SK-N-MC (cell line): ENCODE measurements around the gene PCDHA7.
"Not testable (repeated sequence)": the region's sequence is repeated elsewhere in the genome, so short reads cannot be mapped to it uniquely, and the experiment has no call there.

Experiments
- DNase-seq: peaks from one replicate; pipeline ENCODE4 v3.0.0-alpha.2; 2011; ENCODE audit warnings: low read depth, low spot score
- H3K27ac ChIP-seq: fragments of 200-600 bp; sonication (generic); 2 replicates; pipeline ENCODE4 v1.5.1; 2016; ENCODE audit warnings: mixed run types
- H3K36me3 ChIP-seq: fragments of 200-600 bp; sonication (generic); 2 replicates; pipeline ENCODE4 v1.6.1; 2017; ENCODE audit warnings: antibody characterized with exemption, low read length, mixed read lengths; ENCODE audit not compliant: insufficient read depth
- H3K4me3 ChIP-seq: fragments of 200-600 bp; sonication (generic); 2 replicates; pipeline ENCODE4 v1.5.1; 2016
- H3K9ac ChIP-seq: fragments of 200-600 bp; sonication (generic); 2 replicates; pipeline ENCODE4 v1.8.0; 2017; ENCODE audit warnings: mixed run types, mixed read lengths; ENCODE audit not compliant: insufficient read length
- H3K9me3 ChIP-seq: fragments of 200-600 bp; sonication (generic); 2 replicates; pipeline ENCODE4 v1.6.1; 2017; ENCODE audit warnings: low read depth, mild to moderate bottlenecking, antibody characterized with exemption, low read length, moderate library complexity, mixed read lengths
- EZH2 ChIP-seq: fragments of 200-600 bp; sonication (generic); IDR thresholded peaks from one replicate; pipeline ENCODE4 v1.6.1; 2017; ENCODE audit warnings: antibody characterized with exemption
- FOXP2 ChIP-seq: optimal IDR thresholded peaks from 2 replicates; pipeline ENCODE3; 2011; ENCODE audit warnings: mild to moderate bottlenecking, moderate library complexity; ENCODE audit not compliant: insufficient read depth; ENCODE audit errors: extremely low read length, control extremely low read depth
- POLR2AphosphoS5 ChIP-seq: IDR thresholded peaks from 2 replicates; pipeline ENCODE4 v1.6.1; 2012; ENCODE audit warnings: mild to moderate bottlenecking, low read depth, low read length, borderline replicate concordance

PCDHA7 gene

DNA sequence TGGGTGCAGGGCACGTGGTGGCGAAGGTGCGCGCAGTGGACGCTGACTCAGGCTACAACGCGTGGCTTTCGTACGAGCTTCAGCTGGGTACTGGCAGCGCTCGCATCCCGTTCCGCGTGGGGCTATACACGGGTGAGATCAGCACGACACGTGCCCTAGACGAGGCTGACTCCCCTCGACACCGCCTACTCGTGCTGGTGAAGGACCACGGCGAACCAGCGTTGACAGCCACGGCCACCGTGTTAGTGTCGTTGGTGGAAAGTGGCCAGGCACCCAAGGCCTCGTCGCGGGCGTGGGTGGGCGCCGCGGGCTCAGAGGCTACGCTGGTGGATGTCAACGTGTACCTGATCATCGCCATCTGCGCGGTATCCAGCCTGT is 37.4 kb upstream of the PCDHA7 start:
- Histone ChIP-seq H3K36me3 (no peaks in the 10 kb centered on the region), H3K9ac (no peak overlapping the region), H3K27ac (no peak overlapping the region), H3K4me3 (no peak overlapping the region), H3K9me3 (no peaks in the 10 kb centered on the region; the same call in 1 of the 2 replicates)
- DNase-seq: no peak
- TF ChIP-seq FOXP2: no peak
- no peak for TF ChIP-seq EZH2
- no peak for TF ChIP-seq POLR2AphosphoS5

DNA sequence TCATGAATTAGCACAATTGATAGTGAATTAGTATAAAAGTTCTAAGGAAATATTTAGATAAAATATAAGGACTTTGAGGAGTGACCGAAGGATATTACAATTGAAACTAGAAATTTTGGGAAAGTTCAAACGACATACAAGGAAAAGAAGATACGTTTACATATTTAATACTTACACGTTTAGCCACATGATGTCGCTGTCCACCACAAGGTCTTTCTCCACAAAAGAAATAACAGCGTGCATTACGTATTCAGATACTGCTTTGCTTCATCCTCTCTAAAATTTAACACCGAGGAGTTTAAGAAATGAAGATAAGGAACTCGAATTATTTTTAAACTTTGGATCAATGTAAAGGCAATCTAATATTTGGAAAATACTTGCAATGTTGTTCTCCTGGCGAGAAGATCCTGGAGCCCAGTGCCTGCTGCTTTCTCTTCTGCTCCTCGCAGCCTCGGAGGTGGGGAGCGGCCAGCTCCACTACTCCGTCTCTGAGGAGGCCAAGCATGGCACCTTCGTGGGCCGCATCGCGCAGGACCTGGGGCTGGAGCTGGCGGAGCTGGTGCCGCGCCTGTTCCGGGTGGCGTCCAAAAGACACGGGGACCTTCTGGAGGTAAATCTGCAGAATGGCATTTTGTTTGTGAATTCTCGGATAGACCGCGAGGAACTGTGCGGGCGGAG is 33.1 kb upstream of the PCDHA7 start, which contains the start of gene PCDHA3:
Gene PCDHA3, plus strand, starts transcription at position 242 of the 678 bp plus-strand sequence.
- Histone ChIP-seq H3K9ac (no peak within 1 kb of the TSS), H3K27ac (no peak within 1 kb of the TSS), H3K9me3 (no peaks in the 10 kb centered on the region), H3K36me3 (no peaks in the 10 kb centered on the region), H3K4me3 (no peak within 1 kb of the TSS)
- no peak for DNase-seq
- TF ChIP-seq FOXP2 (no peak), POLR2AphosphoS5 (no peak), EZH2 (no peak)

DNA sequence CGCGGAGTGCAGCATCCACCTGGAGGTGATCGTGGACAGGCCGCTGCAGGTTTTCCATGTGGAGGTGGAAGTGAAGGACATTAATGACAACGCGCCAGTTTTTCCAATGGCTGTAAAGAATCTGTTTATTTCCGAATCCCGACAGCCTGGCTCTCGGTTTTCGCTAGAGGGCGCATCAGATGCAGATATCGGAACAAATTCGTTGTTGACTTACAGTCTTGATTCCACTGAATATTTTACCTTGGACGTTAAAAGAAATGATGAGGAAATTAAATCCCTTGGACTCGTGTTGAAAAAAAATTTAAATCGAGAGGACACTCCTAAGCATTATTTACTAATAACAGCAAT is 32.6 kb upstream of the PCDHA7 start:
- DNase-seq: no peak

DNA sequence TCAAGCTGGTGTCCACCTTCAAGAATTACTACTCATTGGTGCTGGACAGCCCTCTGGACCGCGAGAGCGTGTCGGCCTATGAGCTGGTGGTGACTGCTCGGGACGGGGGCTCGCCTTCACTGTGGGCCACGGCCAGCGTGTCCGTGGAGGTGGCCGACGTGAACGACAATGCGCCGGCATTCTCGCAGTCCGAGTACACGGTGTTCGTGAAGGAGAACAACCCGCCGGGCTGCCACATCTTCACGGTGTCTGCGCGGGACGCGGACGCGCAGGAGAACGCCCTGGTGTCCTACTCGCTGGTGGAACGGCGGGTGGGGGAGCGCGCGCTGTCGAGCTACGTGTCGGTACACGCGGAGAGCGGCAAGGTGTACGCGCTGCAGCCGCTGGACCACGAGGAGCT is 31.7 kb upstream of the PCDHA7 start:
- H3K9ac ChIP-seq, H3K4me3 ChIP-seq, H3K36me3 ChIP-seq, H3K9me3 ChIP-seq, H3K27ac ChIP-seq, DNase-seq: not testable (repeated sequence)

More for the DNA sequence above, 32.6 kb upstream of the PCDHA7 start:
- Histone ChIP-seq H3K9ac (no peak overlapping the region), H3K36me3 (no peaks in the 10 kb centered on the region), H3K27ac (no peak overlapping the region), H3K4me3 (no peak overlapping the region), H3K9me3 (no peaks in the 10 kb centered on the region)
- TF ChIP-seq EZH2 (no peak), FOXP2 (no peak), POLR2AphosphoS5 (no peak)

DNA sequence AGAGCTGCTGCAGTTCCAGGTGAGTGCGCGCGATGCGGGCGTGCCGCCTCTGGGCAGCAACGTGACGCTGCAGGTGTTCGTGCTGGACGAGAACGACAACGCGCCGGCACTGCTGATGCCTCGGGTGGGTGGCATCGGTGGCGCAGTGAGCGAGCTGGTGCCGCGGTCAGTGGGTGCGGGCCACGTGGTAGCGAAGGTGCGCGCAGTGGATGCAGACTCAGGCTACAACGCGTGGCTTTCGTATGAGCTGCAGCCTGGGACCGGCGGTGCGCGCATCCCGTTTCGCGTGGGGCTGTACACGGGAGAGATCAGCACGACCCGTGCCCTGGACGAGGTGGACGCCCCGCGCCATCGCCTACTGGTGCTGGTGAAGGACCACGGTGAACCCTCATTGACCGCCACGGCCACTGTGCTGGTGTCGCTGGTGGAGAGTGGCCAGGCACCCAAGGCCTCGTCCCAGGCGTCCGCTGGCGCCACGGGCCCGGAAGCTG is 31.2 kb upstream of the PCDHA7 start:
- TF ChIP-seq EZH2: no peak
- TF ChIP-seq POLR2AphosphoS5: no peak
- no peak for TF ChIP-seq FOXP2
- DNase-seq: no peak
- no peak overlapping the region for H3K9ac ChIP-seq
- no peaks in the 10 kb centered on the region for H3K36me3 ChIP-seq
- H3K4me3 ChIP-seq: no peak overlapping the region
- no peaks in the 10 kb centered on the region for H3K9me3 ChIP-seq
- no peak overlapping the region for H3K27ac ChIP-seq

DNA sequence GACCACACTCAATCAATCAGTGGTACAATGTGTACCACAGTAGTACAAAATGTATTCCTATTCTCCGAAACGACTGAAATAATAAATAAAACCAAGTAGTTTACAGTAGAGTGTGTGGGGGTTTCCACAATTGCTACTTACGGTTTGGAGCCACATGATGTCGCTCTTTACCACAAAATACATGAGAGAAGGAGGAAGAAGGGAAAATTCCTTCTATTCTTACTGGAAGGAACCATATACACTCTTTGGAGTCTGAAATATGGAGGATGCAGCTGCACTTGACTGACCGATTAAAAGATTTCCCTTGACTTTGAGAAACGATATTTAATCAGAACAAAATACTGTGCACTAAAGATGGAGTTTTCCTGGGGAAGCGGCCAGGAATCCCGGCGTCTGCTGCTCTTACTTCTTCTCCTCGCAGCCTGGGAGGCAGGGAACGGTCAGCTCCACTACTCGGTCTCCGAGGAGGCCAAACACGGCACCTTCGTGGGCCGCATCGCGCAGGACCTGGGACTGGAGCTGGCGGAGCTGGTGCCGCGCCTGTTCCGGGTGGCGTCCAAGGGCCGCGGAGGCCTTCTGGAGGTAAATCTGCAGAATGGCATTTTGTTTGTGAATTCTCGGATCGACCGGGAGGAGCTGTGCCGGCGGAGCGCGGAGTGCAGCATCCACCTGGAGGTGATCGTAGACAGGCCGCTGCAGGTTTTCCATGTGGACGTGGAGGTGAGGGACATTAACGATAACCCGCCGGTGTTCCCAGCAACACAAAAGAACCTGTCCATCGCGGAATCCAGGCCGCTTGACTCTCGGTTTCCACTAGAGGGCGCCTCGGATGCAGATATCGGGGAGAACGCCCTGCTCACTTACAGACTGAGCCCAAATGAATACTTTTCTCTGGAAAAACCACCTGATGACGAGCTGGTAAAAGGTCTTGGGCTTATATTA is 27.0 kb upstream of the PCDHA7 start, which contains the start of gene PCDHA4:
Gene PCDHA4, plus strand, starts transcription at position 235 of the 942 bp plus-strand sequence.
- peak within 1 kb of the TSS; percentile 97 for H3K4me3 ChIP-seq
- no peak within 1 kb of the TSS for H3K27ac ChIP-seq
- TF ChIP-seq EZH2 (no peak), POLR2AphosphoS5 (peak; percentile 46; the same call in 1 of the 2 replicates), FOXP2 (no peak)
- peak within 1 kb of the TSS; percentile 88 for H3K9ac ChIP-seq
- peak; percentile 51 for DNase-seq
- H3K9me3 ChIP-seq: no peaks in the 10 kb centered on the region
- no peaks in the 10 kb centered on the region for H3K36me3 ChIP-seq

DNA sequence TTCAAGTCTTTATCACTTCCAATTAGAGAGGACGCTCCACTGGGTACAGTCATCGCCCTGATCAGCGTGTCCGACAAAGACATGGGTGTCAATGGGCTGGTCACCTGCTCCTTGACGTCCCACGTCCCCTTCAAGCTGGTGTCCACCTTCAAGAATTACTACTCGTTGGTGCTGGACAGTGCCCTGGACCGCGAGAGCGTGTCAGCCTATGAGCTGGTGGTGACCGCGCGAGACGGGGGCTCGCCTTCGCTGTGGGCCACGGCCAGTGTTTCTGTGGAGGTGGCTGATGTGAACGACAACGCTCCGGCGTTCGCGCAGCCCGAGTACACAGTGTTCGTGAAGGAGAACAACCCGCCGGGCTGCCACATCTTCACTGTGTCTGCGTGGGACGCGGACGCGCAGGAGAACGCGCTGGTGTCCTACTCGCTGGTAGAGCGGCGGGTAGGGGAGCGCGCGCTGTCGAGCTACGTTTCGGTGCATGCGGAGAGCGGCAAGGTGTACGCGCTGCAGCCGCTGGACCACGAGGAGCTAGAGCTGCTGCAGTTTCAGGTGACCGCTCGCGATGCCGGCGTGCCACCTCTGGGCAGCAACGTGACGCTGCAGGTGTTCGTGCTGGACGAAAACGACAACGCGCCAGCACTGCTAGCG is 25.7 kb upstream of the PCDHA7 start:
- not testable (repeated sequence) for H3K9me3 ChIP-seq, DNase-seq, H3K4me3 ChIP-seq, H3K36me3 ChIP-seq, H3K9ac ChIP-seq, H3K27ac ChIP-seq

DNA sequence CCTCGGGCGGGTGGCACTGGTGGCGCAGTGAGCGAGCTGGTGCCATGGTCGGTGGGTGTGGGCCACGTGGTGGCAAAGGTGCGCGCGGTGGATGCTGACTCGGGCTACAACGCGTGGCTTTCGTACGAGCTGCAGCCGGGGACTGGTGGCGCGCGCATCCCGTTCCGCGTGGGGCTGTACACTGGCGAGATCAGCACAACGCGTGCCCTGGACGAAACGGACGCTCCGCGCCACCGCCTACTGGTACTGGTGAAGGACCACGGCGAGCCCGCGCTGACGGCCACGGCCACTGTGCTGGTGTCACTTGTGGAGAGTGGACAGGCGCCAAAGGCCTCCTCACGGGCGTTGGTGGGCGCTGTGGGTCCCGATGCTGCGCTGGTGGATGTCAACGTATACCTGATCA is 25.2 kb upstream of the PCDHA7 start:
- Histone ChIP-seq H3K9me3 (no peaks in the 10 kb centered on the region), H3K4me3 (no peak overlapping the region), H3K27ac (no peak overlapping the region), H3K9ac (no peak overlapping the region), H3K36me3 (no peaks in the 10 kb centered on the region)
- TF ChIP-seq EZH2 (no peak), FOXP2 (no peak), POLR2AphosphoS5 (no peak)
- DNase-seq: no peak
